Mucosa of gallbladder (tissue), 1 donor: Measurements from ENCODE around the gene ADAMTS16. TPM values are rescaled to one million over a fixed set of nuclear protein-coding genes. Genes with fewer than 3 reads are reported as not detected.

Experiments
- DNase-seq: peaks from one replicate; pipeline ENCODE4 v3.0.0-alpha.2; 2020; ENCODE audit warnings: low spot score
- total RNA-seq: library from RNA; stranded (reverse); gene quantifications from one replicate; pipeline ENCODE4 v1.2.1, GENCODE V29; 2021
- donor health status: DM: no; HTN: no; CAD: no.

The ADAMTS16 gene
- total RNA-seq, 1 donor from 2014 or later, result 0.78 TPM

DNA sequence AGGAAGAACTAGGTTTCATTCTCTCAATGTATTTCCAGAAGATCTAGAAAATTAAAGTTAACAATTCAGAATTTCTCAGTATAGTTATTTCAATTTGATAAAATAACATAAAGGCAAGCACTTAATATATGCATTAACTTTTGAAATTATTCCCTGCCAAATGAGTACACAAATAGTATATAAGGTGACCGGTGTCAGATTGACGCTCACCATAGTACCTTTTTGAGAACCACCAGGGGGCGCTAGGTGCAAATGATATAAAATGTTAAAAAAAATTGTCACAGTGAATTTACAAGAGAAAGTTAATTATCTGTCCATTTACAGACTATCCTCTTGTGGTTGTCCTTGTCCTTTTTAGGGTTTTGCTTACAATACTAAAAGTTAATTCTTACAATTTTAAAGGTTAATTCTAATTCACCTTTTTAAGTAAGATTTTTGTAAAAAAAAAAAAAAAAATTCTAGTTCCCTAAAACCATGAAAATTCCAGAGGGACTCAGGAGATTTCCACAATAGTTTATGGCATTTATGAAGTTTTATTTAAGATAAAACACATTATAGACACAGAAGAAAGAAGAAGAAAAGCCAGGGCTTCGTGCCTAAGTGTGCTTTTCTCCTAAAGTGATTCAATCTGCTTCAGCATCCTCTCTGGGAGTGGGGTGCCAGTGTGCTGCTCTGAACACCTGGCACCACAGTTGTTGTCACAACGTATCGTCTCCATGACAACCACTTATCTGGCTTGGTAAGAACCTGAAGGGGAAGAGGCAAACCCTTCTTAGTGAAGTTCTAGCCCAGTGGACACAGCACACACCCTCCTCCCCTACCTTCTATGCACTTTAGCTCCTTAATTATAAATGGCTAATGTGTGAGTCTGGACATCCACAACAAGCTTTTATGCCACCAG lies 1.7 kb downstream of the ADAMTS16 start:
- peak; percentile 66 for DNase-seq

DNA sequence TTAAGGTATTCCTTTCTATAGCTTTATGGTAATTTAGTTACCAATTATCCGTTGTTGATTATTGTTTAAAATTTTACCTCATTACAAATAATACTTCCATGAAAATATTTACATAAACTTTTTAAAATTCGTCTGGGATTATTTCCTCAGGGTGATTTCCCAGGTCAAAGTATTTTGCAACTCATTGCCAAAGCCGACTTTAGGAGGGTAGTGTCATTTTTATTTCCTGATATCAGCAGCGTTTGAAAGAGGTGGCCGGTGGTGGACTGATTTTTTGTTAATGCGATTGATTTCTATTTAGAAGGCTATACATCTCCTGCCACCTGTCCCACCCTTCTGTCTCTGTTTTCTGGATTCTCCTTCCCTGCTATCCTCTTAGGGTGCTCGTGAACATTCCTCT lies 4.3 kb downstream of the ADAMTS16 start:
- no peak for DNase-seq

DNA sequence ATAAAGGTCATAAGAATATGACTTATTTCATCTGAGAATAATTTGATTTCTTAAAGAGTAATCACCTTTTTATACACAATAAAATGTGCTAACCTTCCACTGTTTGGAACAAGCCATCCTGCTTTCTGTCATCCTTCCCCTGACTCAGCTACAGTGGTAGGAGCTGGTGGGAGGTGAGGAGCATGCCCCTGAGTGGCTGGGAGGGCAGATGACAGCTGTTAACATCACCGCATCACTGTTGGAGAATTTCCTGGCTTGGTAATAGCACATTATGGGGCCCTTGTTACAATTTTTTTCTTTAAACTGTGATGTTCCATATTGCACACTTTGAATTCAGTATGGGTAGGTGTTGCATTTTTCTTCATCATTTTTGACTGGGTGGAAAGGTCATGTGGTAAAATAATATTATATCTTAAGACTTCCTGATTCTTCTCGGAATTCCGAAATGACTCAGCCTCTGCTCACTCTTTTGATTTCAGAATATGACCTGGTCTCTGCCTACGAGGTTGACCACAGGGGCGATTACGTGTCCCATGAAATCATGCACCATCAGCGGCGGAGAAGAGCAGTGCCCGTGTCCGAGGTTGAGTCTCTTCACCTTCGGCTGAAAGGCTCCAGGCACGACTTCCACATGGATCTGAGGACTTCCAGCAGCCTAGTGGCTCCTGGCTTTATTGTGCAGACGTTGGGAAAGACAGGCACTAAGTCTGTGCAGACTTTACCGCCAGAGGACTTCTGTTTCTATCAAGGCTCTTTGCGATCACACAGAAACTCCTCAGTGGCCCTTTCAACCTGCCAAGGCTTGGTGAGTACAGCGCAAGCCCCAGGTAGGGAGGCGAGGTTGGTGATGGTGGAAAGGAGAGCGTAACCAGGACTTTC lies 5.8 kb downstream of the ADAMTS16 start:
- no peak for DNase-seq

DNA sequence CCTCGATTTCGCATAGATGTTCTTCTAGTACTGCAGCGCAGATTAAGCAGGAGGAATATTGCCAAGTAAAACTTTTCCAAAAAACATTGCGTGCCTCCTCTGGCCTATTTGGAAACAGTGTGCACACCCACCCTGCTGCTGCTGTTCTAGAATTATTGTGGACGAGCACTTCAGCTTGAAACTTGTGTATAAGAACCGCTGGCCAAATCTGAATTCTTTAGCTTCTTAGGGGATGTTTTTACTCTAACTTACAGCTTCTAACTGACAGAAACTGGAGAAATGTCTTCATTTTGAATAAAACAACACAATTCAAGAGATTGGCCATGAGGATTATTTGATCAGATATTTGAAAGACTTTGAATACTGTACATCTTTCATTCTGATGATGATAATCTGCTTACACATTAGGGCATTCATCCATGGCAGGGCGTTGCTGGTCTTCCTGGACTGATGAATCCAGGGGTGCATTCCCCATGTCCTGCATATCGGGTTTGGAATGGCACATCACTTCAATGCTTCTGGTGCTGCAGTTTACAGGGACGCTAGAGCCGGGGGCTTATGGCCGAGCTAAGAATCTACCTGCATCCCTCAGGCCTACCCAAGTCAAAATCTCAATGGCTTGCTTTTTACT lies 6.5 kb downstream of the ADAMTS16 start:
- no peak for DNase-seq

DNA sequence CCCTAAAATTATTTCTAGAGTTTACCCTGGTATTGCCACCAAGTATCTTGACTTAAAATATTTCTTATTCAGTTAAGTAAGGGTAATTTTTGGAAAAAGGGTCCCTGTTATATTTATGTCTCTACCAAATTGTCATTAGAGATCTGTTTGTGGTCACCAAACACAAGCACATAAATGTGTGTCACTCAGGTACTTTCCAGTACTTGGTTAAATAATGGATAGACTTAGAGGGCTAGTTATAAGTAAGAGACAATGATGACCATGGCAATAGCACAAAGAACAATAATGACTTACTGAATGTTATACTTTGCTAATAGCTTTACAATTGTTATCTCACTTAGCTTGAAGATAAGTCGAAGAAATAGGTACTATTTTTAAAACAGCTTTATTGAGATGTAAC lies 9.0 kb downstream of the ADAMTS16 start:
- no peak for DNase-seq

DNA sequence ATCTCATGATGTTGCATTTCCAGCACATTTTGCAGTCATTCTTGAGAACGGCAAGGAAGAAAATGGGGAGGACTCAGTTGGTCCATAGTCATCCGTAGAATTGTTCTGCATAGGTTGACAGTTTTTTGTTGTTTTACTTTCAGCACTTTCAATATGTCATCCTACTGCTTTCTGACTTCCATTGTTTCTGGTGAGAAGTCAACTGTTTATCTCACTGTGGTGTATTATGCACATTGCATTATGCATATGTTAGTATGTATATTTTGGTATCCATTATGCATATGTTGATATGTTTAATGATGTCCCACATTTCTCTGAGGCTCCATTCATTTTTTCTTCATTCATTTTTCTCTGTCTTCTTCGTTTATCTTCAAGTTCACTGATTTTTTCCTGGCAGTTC lies 10.5 kb downstream of the ADAMTS16 start:
- DNase-seq, result no peak

DNA sequence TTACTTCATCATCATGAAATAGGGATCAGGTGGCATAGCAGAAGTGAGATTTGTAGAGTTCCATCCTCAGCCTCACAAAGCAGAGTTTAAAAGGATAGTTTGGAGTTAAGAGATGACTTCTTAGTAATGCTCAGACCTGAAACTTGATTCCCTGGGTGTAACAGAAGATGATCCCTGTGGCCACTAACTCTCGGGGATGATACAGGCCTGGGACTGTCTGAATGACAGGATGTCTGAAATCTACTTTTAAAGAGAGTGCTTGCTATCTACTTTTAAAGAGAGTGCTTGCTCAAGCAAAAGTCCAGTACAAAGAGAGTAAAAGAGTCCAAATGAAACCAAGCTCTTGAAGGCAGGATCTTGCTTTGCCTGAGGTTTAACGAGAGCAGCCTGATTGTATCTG lies 14.6 kb downstream of the ADAMTS16 start:
- no peak for DNase-seq

DNA sequence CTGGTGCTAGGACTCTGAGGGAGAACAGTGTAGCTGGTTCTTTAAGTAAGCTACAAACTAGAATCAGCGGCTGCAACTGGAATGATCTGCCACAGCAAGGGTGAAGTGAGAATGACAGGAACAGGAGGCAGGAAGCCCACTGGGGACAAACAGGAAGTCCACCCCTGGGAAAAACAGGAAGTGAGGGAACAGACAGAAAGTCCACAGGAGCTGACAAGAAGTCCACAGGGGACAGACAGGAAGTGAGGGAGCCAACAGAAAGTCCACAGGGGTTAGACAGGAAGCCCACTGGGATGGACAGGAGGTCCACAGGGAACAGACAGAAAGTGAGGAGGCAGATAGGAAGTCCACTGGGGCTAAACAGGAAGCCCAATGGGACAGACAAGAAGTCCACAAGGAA lies 15.5 kb downstream of the ADAMTS16 start:
- no peak for DNase-seq

DNA sequence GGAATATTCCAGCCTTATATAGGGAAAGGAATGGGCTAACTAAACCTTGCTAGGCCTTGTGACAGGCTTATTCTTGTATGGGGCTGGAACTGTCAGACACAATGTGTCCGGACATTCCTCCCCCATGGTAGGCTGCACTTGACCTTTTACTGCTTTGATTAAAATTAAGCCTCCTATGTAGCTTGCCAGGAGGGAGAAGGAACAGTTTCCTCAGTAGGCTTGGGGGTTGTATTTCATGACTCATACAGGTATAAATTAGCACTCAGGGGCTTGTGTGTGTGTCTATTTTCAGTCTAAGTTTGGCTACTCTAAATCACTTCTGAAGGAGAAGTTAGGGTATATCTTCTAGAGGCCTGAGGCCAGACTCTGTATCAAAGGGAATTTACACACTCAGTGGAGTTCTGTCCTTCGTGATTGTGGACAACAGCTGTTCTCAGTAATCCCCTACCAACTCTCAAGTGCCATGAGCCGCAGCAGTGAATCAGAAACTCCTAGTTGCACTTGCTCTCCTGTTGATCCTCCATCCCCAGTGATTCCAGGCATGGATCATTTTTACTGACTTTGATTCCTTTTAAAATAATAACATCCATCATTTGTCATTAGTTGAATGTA lies 16.4 kb downstream of the ADAMTS16 start:
- no peak for DNase-seq

DNA sequence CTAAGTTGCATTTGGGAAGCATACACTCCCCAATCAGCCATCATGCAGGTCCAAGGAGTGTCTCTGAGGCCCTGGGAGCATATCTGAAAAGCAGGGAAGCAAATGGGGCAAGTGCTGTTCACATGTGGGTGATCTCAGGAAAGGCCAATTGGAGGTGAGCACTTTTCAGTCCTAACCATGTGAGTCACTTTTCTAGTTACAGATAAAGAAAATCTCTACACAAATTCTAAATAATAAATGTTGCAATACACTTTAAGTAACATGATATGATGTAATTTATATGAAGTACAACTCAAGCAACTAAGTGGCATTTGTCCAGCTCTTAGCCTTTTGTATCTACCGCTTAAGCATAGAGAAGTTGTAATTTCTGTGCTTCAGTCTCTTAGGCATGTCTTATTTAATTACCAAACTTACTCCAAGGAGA lies 18.4 kb downstream of the ADAMTS16 start:
- DNase-seq, result no peak

DNA sequence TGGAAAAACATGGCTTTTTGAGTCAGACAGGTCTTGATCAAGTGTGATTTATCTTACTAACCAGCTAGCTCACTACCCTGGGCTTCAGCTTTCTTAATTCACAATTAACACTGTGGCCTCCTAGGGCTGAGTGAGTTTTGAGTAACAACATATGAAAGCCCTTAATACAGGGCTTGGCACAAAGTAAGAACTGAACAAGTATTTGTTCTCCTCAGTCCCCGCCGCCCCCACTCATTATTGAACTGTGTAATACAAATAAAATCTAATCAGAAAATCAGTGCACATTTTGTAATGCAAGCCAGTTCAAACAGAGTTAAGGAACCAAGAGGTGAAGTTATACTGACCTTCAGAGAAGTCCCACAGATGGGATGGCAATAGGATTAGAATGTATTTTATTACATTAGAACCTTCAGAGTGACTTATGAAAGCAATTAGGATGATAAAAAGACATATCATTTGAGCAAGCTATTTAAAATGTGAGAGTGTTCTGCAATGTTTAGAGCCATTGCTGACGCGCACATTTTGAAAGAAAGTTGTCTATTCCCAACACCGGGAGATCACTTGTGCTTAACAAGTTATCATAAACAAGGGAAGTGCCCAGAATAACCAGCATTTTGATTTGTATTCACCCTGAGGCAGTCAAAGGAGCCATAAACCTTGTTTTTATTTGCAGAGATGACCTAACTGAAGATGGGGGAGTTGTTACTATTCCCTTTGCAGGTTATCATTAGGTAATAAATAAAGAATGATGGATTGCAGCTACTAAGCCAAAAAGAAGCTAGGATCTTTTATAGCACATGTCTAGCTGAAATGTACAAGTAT lies 19.4 kb downstream of the ADAMTS16 start:
- no peak for DNase-seq

DNA sequence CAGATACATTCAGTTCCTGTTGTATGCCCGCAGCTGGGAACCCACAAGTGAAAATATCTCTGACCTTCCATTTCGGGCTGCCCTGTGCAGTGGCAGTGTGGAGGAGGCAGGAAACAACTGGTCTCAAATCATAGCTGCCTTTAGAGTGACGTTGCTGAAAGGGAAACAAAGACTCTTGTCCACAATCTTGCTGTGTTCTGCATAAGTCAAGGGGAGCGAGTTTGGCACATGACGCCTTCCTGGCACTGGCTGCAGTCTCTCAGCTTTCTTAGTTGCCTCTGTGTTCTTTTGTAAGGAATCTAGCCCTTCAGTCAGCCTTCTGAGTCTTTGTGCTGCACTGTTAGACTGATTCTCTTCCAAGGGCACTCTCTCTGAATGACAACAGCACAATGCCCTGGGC lies 24.0 kb downstream of the ADAMTS16 start:
- DNase-seq, result no peak

DNA sequence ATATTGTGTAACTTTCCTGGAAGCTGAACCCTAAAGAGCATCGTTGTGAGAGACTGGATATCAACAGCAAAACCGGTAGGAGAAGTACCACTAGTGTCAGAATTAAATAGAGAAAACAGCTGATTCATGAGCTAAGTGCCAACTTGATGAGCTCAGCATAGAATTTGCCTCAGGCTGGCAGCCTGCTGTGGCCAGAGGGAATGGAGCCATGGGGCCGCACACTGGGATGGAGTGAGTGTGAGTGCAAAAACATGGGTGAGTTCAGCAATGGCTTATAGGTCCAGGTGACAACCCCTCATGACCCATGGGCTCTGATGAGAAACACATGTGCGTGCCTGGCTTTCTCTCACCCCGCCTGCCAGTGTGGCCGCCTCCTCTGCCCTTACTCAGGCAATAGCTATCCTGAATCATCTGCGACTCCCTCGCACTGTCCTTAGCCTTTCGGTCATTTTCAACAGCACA lies 25.4 kb downstream of the ADAMTS16 start:
- no peak for DNase-seq

DNA sequence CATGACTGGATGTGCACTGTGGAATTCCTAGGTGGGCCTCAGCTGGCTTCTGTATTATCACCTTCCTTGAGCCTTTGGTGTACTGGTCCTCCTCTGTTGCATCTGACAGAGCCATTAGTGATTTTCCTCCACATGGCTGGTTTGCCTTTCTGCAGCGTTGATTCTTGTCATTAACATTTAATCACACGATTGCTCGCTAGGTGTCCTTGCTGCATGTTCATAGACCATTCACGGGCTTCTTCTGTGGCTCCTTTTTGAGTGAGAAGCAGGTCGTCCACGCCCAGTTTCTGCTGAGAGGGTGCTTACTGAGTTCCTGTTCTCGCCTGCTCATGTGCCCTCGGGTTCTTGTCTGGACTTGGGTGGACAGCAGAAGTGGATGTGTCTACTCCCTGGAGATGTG lies 29.3 kb downstream of the ADAMTS16 start:
- no peak for DNase-seq

DNA sequence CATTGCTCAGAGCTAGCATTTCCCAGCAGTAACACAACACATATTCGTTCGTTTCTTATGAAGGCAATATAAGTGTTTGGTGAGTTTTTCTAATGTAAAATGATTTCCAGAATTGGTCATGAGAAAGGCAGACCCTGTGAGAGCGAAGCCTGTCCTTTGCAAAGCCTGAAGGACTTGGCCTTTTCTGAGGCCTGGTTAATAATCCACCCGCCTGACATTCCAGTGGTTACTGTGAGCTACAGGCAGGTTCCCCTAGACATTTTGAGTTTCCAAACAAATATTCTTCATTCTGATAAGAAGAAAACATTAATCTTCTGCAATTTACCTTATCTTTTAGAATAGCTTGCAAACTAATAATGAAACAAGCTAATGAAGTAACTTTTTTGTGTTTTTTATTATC lies 38.0 kb downstream of the ADAMTS16 start:
- peak; percentile 21 for DNase-seq

DNA sequence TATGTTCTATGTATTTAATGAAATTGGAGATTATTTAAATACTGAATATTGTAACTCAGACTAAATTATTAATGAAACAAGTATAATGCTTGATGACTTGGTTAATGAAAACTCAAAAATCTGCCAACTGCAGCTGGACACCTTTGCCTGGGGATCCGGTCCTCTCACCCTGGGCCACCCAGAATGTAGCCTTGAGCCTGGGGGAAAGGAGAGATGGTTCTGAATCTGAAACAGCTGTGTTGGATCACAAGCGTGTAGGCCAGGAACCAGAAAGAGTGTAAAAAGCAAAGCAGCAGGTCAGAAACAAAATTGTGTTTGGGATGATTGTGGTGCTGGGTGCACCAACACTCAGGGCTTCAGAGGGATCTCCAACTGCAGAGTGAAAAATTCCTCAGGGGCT lies 38.5 kb downstream of the ADAMTS16 start:
- DNase-seq, result no peak

DNA sequence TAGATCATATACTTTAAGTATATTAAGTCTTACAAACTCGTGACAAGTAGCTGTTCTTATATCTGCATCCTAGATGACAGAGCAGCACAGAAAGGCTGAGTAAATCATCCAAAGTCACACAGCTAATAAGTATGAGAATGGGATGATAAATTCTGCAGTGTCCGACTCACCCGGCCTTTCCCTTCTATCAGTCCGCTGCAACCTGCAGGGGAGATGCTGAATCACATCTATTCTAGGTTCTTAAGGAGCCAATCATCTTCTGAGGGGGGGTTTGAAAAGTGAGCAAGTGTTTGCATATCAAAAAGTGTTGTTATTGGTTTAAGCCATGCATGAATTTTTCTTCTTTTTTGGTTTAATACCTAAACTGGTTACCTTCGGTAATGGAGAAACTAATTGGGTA lies 38.9 kb downstream of the ADAMTS16 start:
- DNase-seq, result no peak

DNA sequence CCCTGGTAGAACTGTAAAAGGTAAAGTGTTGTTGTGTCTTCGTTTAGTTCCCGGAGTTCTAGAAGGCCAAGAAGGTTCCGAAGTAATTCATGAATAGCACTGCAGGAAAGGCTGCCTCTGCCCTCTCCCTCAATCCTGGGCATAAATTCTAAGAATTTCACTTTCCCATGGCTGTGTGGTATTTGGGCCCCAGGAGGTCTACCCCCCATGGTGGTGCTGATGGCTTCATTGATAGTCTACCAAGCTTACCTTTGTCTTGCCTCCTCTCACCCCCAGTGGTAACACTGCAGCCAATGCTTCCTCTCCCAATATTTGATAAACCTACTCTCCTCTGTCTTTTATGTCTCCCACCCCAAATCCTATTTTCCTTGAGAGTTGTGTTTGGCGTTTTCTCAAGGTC lies 39.5 kb downstream of the ADAMTS16 start:
- no peak for DNase-seq

DNA sequence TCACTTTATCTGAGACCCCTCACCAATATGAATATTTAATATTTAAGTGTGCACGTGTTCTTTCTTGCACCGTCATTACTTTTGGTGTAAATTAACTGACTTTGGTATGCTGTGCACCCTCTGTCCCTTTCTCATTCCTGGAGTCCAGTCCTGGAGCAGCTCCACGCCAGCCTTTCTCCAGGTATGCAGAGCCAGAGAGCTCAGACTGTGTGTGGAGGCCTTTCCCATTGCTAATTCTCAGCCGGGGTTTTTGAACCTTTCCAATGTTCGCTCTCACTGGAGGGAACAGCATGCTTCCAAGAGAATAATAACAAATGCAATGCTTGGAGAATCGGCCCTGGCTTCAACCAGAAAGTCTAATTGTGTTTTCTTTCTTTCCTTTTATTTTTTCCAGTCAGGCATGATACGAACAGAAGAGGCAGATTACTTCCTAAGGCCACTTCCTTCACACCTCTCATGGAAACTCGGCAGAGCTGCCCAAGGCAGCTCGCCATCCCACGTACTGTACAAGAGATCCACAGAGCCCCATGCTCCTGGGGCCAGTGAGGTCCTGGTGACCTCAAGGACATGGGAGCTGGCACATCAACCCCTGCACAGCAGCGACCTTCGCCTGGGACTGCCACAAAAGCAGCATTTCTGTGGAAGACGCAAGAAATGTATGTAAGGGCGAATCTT lies 41.7 kb downstream of the ADAMTS16 start:
- DNase-seq, result no peak

DNA sequence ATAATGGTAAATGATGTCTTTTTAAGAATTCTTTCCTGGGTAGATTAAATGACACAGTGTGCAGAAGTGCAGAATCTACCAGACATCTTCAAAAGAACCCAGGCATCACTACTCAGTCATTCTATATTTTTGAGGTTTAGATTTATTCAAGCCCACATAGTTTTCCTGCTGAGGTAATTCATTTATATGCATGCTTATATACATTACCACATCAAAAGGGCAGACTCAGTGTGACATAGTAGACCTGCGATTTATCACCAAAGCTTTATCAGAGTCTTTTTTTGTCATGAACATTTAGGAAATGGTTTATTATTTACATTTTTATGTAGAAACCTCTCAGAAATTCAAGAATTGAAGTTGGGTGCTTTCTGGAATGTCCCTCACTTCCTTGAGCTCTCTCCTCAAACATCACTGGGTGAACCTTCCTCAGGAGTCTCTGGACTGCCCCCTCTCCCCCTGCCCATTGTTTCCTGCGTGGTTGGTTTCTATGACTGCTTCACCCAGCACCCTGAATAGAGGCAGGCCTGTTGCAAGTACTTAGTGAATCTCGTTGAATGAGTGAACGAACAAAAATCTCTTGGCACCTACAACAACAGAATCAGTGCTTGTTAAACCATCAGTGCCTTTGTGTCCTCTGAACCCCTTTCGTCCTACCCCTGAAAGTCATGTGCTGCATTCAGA lies 42.5 kb downstream of the ADAMTS16 start:
- DNase-seq, result no peak
